HEK293 (cell line): Measurements from ENCODE around the gene PAPOLG.

Source experiments
- CTCF ChIA-PET: fragments of 350-600 bp; formaldehyde crosslinking; extraction: SDS; loops from one replicate; lab custom pipeline; 2021; ENCODE audit warnings: antibody characterized with exemption; lab: Yijun Ruan, JAX
- POLR2A ChIA-PET: fragments of 300-600 bp; formaldehyde crosslinking; extraction: SDS; loops from one replicate; lab custom pipeline; 2020; ENCODE audit warnings: antibody characterized with exemption, inconsistent platforms; lab: Yijun Ruan, JAX
- H3K27ac ChIP-seq: fragments of 200-500 bp; sonication (Bioruptor generic); 2 replicates; pipeline ENCODE4 v1.5.1; 2014; ENCODE audit warnings: low read depth, low read length, control low read depth, inconsistent platforms; ENCODE audit errors: extremely low read depth
- H3K36me3 ChIP-seq, 2 experiments: fragments of 200-500 bp in 1 of 2; sonication (Bioruptor generic) in 1 of 2; 1 replicate in 1 of 2; 2 replicates in 1 of 2; pipeline ENCODE4 v1.5.1; 2014 to 2017; ENCODE audit warnings: inconsistent platforms in 2 of 2, low read length in 2 of 2; ENCODE audit not compliant: control insufficient read depth in 2 of 2, insufficient read depth in 1 of 2
- H3K4me1 ChIP-seq: fragments of 200-500 bp; sonication (Bioruptor generic); 2 replicates; pipeline ENCODE4 v1.5.1; 2014; ENCODE audit warnings: mild to moderate bottlenecking, low read length, inconsistent platforms; ENCODE audit not compliant: control insufficient read depth, insufficient read depth
- H3K4me3 ChIP-seq: 2 replicates; pipeline ENCODE4 v1.5.1; 2011; ENCODE audit warnings: low read depth, mild to moderate bottlenecking, control low read depth, low read length, moderate library complexity
- H3K9me3 ChIP-seq: fragments of 200-500 bp; sonication (Bioruptor generic); 2 replicates; pipeline ENCODE4 v1.5.1; 2014; ENCODE audit warnings: low read depth, low read length, inconsistent platforms; ENCODE audit not compliant: control insufficient read depth, insufficient read depth
- GLI2 ChIP-seq: fragments of 450-650 bp; formaldehyde crosslinking; IDR thresholded peaks from 2 replicates; pipeline ENCODE4; 2017; ENCODE audit warnings: missing biosample characterization, missing genetic modification characterization, low read depth, borderline replicate concordance
- HOXD13 ChIP-seq: sonication (generic); formaldehyde crosslinking; IDR thresholded peaks from 2 replicates; pipeline ENCODE4 v1.8.0; 2022; ENCODE audit warnings: missing genetic modification reagents, borderline replicate concordance
- OVOL3 ChIP-seq: fragments of 450-650 bp; formaldehyde crosslinking; IDR thresholded peaks from 2 replicates; pipeline ENCODE4 v1.5.1; 2016; ENCODE audit warnings: missing biosample characterization, missing genetic modification characterization
- REPIN1 ChIP-seq: fragments of 450-650 bp; formaldehyde crosslinking; IDR thresholded peaks from 2 replicates; pipeline ENCODE4 v1.5.1; 2017; ENCODE audit warnings: missing biosample characterization, missing genetic modification characterization, low read depth
- ZNF223 ChIP-seq: fragments of 450-650 bp; formaldehyde crosslinking; IDR thresholded peaks from 2 replicates; pipeline ENCODE4 v1.5.1; 2016; ENCODE audit warnings: missing biosample characterization, missing genetic modification characterization
- ZNF274 ChIP-seq, 2 experiments: fragments of 200-500 bp in 1 of 2; fragments of 450-650 bp in 1 of 2; sonication (Bioruptor generic) in 1 of 2; formaldehyde crosslinking in 1 of 2; IDR thresholded peaks; 2 replicates each; pipeline versions ENCODE4 v1.5.1 to v1.6.1; 2014 to 2016; ENCODE audit warnings: borderline replicate concordance in 1 of 2, inconsistent platforms in 1 of 2, low read length in 1 of 2, missing biosample characterization in 1 of 2, missing genetic modification characterization in 1 of 2
- ZNF366 ChIP-seq: fragments of 450-650 bp; formaldehyde crosslinking; conservative IDR thresholded peaks from 2 replicates; pipeline ENCODE4 v1.5.1; 2016; ENCODE audit warnings: missing biosample characterization, missing genetic modification characterization
- ZNF529 ChIP-seq: fragments of 450-650 bp; formaldehyde crosslinking; IDR thresholded peaks from 2 replicates; pipeline ENCODE4 v1.5.1; 2017; ENCODE audit warnings: missing genetic modification characterization, missing biosample characterization; ENCODE audit not compliant: insufficient replicate concordance
- ZNF544 ChIP-seq: fragments of 450-650 bp; formaldehyde crosslinking; IDR thresholded peaks from 2 replicates; pipeline ENCODE4 v1.5.0; 2017; ENCODE audit warnings: missing biosample characterization, missing genetic modification characterization
- ZNF585B ChIP-seq: fragments of 450-650 bp; formaldehyde crosslinking; IDR thresholded peaks from 2 replicates; pipeline ENCODE4 v1.5.1; 2016; ENCODE audit warnings: missing biosample characterization, missing genetic modification characterization
- ZNF843 ChIP-seq: fragments of 450-650 bp; formaldehyde crosslinking; IDR thresholded peaks from 2 replicates; pipeline ENCODE4 v1.5.1; 2016; ENCODE audit warnings: missing biosample characterization, missing genetic modification characterization
- ZXDB ChIP-seq: fragments of 450-650 bp; formaldehyde crosslinking; IDR thresholded peaks from 2 replicates; pipeline ENCODE4 v1.5.1; 2016; ENCODE audit warnings: missing biosample characterization, missing genetic modification characterization
- TF ChIP-seq, protein P1 (sequence below): fragments of 450-650 bp; formaldehyde crosslinking; IDR thresholded peaks from 2 replicates; pipeline ENCODE4 v1.5.1; 2016; ENCODE audit warnings: missing biosample characterization, missing genetic modification characterization
- TF ChIP-seq, protein P2 (sequence below): fragments of 450-650 bp; formaldehyde crosslinking; IDR thresholded peaks from 2 replicates; pipeline ENCODE4 v1.5.1; 2016; ENCODE audit warnings: missing biosample characterization, missing genetic modification characterization, borderline replicate concordance
- TF ChIP-seq, protein P3 (sequence below): fragments of 450-650 bp; formaldehyde crosslinking; IDR thresholded peaks from 2 replicates; pipeline ENCODE4 v1.5.1; 2016; ENCODE audit warnings: missing biosample characterization, missing genetic modification characterization
- TF ChIP-seq, protein P4 (sequence below): fragments of 450-650 bp; IDR thresholded peaks from 2 replicates; pipeline ENCODE4 v1.5.1; 2018; ENCODE audit warnings: missing biosample characterization, missing genetic modification characterization
- TF ChIP-seq, protein P5 (sequence below): fragments of 450-650 bp; formaldehyde crosslinking; IDR thresholded peaks from 2 replicates; pipeline ENCODE4 v1.5.1; 2016; ENCODE audit warnings: missing biosample characterization, missing genetic modification characterization
- TF ChIP-seq, protein P6 (sequence below): fragments of 450-650 bp; formaldehyde crosslinking; IDR thresholded peaks from 2 replicates; pipeline ENCODE4 v1.5.1; 2016; ENCODE audit warnings: missing biosample characterization, missing genetic modification characterization
- TF ChIP-seq, protein P7 (sequence below): fragments of 450-650 bp; formaldehyde crosslinking; IDR thresholded peaks from 2 replicates; pipeline ENCODE4 v1.5.1; 2016; ENCODE audit warnings: missing biosample characterization, missing genetic modification characterization

PAPOLG gene

DNA sequence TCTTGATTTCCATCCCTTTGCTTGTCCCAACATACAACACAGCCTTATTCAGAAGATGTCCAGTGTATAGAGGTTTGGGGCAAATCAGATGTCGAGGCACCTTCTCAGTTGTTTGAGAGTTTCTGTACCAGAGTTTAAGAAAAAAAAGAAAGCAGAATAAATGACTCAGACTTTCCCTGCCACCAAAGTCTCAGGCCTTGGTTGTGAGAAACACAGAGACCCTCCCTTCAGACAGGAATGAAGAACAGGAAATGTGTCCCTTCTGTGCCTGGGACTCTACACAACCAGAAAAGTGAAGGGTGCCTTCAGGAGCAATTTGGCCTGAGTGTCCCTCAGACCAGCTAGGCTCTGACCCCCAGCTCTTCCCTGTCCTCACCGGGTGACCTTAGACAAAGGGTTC is 88.0 kb downstream of the PAPOLG start:
- ChIA-PET CTCF (no interaction called here), POLR2A (no interaction called here)
- Histone ChIP-seq H3K9me3 (no peaks in the 10 kb centered on the region), H3K4me1 (no peaks in the 10 kb centered on the region), H3K27ac (no peak overlapping the region), H3K4me3 (no peak overlapping the region), H3K36me3 (no peaks in the 10 kb centered on the region)
- no peak for TF ChIP-seq ZNF274 (IDR thresholded peaks at IDR 0.05; ENCODE audit: low read length)
- no peak for TF ChIP-seq ZNF274 (tag by site-specific recombination; IDR thresholded peaks at IDR 0.05; ENCODE audit: borderline replicate concordance)
- TF ChIP-seq, protein P1, sequence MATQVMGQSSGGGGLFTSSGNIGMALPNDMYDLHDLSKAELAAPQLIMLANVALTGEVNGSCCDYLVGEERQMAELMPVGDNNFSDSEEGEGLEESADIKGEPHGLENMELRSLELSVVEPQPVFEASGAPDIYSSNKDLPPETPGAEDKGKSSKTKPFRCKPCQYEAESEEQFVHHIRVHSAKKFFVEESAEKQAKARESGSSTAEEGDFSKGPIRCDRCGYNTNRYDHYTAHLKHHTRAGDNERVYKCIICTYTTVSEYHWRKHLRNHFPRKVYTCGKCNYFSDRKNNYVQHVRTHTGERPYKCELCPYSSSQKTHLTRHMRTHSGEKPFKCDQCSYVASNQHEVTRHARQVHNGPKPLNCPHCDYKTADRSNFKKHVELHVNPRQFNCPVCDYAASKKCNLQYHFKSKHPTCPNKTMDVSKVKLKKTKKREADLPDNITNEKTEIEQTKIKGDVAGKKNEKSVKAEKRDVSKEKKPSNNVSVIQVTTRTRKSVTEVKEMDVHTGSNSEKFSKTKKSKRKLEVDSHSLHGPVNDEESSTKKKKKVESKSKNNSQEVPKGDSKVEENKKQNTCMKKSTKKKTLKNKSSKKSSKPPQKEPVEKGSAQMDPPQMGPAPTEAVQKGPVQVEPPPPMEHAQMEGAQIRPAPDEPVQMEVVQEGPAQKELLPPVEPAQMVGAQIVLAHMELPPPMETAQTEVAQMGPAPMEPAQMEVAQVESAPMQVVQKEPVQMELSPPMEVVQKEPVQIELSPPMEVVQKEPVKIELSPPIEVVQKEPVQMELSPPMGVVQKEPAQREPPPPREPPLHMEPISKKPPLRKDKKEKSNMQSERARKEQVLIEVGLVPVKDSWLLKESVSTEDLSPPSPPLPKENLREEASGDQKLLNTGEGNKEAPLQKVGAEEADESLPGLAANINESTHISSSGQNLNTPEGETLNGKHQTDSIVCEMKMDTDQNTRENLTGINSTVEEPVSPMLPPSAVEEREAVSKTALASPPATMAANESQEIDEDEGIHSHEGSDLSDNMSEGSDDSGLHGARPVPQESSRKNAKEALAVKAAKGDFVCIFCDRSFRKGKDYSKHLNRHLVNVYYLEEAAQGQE (tag by site-specific recombination): no peak
- no peak for TF ChIP-seq ZNF366 (tag by site-specific recombination)
- no peak for TF ChIP-seq HOXD13
- TF ChIP-seq, protein P2, sequence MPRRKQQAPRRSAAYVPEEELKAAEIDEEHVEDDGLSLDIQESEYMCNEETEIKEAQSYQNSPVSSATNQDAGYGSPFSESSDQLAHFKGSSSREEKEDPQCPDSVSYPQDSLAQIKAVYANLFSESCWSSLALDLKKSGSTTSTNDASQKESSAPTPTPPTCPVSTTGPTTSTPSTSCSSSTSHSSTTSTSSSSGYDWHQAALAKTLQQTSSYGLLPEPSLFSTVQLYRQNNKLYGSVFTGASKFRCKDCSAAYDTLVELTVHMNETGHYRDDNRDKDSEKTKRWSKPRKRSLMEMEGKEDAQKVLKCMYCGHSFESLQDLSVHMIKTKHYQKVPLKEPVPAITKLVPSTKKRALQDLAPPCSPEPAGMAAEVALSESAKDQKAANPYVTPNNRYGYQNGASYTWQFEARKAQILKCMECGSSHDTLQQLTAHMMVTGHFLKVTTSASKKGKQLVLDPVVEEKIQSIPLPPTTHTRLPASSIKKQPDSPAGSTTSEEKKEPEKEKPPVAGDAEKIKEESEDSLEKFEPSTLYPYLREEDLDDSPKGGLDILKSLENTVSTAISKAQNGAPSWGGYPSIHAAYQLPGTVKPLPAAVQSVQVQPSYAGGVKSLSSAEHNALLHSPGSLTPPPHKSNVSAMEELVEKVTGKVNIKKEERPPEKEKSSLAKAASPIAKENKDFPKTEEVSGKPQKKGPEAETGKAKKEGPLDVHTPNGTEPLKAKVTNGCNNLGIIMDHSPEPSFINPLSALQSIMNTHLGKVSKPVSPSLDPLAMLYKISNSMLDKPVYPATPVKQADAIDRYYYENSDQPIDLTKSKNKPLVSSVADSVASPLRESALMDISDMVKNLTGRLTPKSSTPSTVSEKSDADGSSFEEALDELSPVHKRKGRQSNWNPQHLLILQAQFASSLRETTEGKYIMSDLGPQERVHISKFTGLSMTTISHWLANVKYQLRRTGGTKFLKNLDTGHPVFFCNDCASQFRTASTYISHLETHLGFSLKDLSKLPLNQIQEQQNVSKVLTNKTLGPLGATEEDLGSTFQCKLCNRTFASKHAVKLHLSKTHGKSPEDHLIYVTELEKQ (tag by site-specific recombination): no peak
- no peak for TF ChIP-seq ZNF529 (tag by site-specific recombination)
- no peak for TF ChIP-seq ZNF585B (tag by site-specific recombination)
- TF ChIP-seq, protein P3, sequence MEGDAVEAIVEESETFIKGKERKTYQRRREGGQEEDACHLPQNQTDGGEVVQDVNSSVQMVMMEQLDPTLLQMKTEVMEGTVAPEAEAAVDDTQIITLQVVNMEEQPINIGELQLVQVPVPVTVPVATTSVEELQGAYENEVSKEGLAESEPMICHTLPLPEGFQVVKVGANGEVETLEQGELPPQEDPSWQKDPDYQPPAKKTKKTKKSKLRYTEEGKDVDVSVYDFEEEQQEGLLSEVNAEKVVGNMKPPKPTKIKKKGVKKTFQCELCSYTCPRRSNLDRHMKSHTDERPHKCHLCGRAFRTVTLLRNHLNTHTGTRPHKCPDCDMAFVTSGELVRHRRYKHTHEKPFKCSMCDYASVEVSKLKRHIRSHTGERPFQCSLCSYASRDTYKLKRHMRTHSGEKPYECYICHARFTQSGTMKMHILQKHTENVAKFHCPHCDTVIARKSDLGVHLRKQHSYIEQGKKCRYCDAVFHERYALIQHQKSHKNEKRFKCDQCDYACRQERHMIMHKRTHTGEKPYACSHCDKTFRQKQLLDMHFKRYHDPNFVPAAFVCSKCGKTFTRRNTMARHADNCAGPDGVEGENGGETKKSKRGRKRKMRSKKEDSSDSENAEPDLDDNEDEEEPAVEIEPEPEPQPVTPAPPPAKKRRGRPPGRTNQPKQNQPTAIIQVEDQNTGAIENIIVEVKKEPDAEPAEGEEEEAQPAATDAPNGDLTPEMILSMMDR (tag by site-specific recombination): no peak
- no peak for TF ChIP-seq ZNF223 (tag by site-specific recombination)
- TF ChIP-seq, protein P4, sequence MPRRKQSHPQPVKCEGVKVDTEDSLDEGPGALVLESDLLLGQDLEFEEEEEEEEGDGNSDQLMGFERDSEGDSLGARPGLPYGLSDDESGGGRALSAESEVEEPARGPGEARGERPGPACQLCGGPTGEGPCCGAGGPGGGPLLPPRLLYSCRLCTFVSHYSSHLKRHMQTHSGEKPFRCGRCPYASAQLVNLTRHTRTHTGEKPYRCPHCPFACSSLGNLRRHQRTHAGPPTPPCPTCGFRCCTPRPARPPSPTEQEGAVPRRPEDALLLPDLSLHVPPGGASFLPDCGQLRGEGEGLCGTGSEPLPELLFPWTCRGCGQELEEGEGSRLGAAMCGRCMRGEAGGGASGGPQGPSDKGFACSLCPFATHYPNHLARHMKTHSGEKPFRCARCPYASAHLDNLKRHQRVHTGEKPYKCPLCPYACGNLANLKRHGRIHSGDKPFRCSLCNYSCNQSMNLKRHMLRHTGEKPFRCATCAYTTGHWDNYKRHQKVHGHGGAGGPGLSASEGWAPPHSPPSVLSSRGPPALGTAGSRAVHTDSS (tag by site-specific recombination): no peak
- TF ChIP-seq OVOL3 (tag by site-specific recombination): no peak
- TF ChIP-seq, protein P5, sequence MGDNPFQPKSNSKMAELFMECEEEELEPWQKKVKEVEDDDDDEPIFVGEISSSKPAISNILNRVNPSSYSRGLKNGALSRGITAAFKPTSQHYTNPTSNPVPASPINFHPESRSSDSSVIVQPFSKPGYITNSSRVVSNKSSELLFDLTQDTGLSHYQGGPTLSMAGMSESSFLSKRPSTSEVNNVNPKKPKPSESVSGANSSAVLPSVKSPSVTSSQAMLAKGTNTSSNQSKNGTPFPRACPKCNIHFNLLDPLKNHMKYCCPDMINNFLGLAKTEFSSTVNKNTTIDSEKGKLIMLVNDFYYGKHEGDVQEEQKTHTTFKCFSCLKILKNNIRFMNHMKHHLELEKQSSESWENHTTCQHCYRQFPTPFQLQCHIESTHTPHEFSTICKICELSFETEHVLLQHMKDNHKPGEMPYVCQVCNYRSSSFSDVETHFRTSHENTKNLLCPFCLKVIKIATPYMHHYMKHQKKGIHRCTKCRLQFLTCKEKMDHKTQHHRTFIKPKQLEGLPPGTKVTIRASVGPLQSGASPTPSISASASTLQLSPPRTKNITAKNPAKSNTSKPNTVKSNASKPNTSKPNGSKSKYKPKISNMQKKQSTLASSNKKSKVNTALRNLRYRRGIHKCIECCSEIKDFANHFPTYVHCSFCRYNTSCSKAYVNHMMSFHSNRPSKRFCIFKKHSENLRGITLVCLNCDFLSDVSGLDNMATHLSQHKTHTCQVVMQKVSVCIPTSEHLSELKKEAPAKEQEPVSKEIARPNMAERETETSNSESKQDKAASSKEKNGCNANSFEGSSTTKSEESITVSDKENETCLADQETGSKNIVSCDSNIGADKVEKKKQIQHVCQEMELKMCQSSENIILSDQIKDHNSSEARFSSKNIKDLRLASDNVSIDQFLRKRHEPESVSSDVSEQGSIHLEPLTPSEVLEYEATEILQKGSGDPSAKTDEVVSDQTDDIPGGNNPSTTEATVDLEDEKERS (tag by site-specific recombination): no peak
- no peak for TF ChIP-seq REPIN1 (tag by site-specific recombination)
- no peak for TF ChIP-seq ZXDB (tag by site-specific recombination)
- TF ChIP-seq, protein P6, sequence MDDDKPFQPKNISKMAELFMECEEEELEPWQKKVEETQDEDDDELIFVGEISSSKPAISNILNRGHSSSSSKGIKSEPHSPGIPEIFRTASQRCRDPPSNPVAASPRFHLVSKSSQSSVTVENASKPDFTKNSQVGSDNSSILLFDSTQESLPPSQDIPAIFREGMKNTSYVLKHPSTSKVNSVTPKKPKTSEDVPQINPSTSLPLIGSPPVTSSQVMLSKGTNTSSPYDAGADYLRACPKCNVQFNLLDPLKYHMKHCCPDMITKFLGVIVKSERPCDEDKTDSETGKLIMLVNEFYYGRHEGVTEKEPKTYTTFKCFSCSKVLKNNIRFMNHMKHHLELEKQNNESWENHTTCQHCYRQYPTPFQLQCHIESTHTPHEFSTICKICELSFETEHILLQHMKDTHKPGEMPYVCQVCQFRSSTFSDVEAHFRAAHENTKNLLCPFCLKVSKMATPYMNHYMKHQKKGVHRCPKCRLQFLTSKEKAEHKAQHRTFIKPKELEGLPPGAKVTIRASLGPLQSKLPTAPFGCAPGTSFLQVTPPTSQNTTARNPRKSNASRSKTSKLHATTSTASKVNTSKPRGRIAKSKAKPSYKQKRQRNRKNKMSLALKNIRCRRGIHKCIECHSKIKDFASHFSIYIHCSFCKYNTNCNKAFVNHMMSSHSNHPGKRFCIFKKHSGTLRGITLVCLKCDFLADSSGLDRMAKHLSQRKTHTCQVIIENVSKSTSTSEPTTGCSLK (tag by site-specific recombination): no peak
- TF ChIP-seq, protein P7, sequence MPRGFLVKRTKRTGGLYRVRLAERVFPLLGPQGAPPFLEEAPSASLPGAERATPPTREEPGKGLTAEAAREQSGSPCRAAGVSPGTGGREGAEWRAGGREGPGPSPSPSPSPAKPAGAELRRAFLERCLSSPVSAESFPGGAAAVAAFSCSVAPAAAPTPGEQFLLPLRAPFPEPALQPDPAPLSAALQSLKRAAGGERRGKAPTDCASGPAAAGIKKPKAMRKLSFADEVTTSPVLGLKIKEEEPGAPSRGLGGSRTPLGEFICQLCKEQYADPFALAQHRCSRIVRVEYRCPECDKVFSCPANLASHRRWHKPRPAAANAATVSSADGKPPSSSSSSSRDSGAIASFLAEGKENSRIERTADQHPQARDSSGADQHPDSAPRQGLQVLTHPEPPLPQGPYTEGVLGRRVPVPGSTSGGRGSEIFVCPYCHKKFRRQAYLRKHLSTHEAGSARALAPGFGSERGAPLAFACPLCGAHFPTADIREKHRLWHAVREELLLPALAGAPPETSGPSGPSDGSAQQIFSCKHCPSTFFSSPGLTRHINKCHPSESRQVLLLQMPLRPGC (tag by site-specific recombination): no peak
- no peak for TF ChIP-seq ZNF544 (tag by site-specific recombination)
- TF ChIP-seq GLI2 (tag by site-specific recombination): no peak
- no peak for TF ChIP-seq ZNF843 (tag by site-specific recombination)
